Chondrocyte (in vitro differentiated cells): ENCODE measurements around the gene XRCC6. TPM values are rescaled to one million over a fixed set of nuclear protein-coding genes. Genes with fewer than 3 reads are reported as not detected.

Experiments used
- DNase-seq: peaks from one replicate; pipeline ENCODE4 v3.0.0; 2021; ENCODE audit warnings: mixed read lengths, low spot score
- H3K27ac Mint-ChIP-seq: one replicate; pipeline ENCODE4 v1.8.0; 2021; ENCODE audit warnings: mild to moderate bottlenecking, moderate library complexity, mixed read lengths; ENCODE audit not compliant: unreplicated experiment
- H3K27me3 Mint-ChIP-seq: 2 replicates; pipeline ENCODE4 v1.8.0; 2021; ENCODE audit warnings: low read depth, mixed read lengths
- H3K36me3 Mint-ChIP-seq: 2 replicates; pipeline ENCODE4 v1.8.0; 2021; ENCODE audit warnings: low read depth, mixed read lengths
- H3K4me1 Mint-ChIP-seq: 2 replicates; pipeline ENCODE4 v1.8.0; 2021; ENCODE audit warnings: low read depth, mild to moderate bottlenecking, mixed read lengths
- H3K4me3 Mint-ChIP-seq: one replicate; pipeline ENCODE4 v1.8.0; 2021; ENCODE audit warnings: mild to moderate bottlenecking, moderate library complexity, mixed read lengths; ENCODE audit not compliant: unreplicated experiment
- H3K9me3 Mint-ChIP-seq: 2 replicates; pipeline ENCODE4 v1.8.0; 2021; ENCODE audit warnings: low read depth, mixed read lengths
- total RNA-seq: library from RNA; stranded (reverse); gene quantifications from 3 replicates; pipeline ENCODE4 v1.2.1, GENCODE V29; 2021
- TF ChIP-seq, protein P1 (sequence below): fragments of 200-600 bp; sonication (generic); IDR thresholded peaks from 2 replicates; pipeline ENCODE4 v1.5.0; 2021; ENCODE audit warnings: antibody characterized with exemption, mild to moderate bottlenecking, moderate library complexity

The XRCC6 gene
- total RNA-seq, 1 donor from 2014 or later = 161 TPM

DNA sequence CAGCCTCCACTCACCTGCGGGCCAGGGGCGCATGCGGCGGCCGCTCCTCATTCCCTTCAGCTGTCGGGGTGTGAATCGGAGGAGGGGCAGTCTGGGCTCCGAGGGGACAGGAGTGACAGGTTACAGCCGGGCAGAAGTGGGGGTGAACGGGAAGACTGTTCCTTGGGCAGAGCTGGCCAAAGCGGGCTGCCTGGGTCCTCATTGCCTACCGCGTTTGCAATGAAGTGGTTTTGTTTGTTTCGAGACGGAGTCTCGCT is 78.9 kb downstream of the XRCC6 start:
- Mint-ChIP-seq H3K9me3 (no peaks in the 10 kb centered on the region), H3K27me3 (no peaks in the 10 kb centered on the region), H3K4me1 (no peaks in the 10 kb centered on the region), H3K4me3 (no peak overlapping the region), H3K36me3 (no peaks in the 10 kb centered on the region), H3K27ac (no peak overlapping the region)
- DNase-seq = no peak
- TF ChIP-seq, protein P1, sequence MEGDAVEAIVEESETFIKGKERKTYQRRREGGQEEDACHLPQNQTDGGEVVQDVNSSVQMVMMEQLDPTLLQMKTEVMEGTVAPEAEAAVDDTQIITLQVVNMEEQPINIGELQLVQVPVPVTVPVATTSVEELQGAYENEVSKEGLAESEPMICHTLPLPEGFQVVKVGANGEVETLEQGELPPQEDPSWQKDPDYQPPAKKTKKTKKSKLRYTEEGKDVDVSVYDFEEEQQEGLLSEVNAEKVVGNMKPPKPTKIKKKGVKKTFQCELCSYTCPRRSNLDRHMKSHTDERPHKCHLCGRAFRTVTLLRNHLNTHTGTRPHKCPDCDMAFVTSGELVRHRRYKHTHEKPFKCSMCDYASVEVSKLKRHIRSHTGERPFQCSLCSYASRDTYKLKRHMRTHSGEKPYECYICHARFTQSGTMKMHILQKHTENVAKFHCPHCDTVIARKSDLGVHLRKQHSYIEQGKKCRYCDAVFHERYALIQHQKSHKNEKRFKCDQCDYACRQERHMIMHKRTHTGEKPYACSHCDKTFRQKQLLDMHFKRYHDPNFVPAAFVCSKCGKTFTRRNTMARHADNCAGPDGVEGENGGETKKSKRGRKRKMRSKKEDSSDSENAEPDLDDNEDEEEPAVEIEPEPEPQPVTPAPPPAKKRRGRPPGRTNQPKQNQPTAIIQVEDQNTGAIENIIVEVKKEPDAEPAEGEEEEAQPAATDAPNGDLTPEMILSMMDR = no peak

DNA sequence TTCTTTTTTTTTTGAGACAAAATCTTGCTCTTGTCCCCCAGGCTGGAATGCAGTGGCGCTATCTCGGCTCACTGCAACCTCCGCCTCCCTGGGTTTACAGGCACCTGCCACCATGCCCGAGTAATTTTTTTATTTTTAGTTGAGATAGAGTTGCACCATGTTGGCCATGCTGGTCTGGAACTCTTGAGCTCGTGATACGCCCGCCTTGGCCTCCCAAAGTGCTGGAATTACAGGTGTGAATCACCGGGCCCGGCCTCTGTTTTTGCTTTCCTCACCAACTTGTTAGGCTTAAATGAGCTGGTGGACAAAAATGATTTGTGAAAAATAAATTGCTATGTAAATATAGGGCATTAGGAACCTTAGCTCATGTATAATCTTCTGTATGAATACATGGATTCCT is 81.7 kb downstream of the XRCC6 start:
- no peak overlapping the region for H3K4me3 Mint-ChIP-seq
- no peaks in the 10 kb centered on the region for H3K36me3 Mint-ChIP-seq
- TF ChIP-seq, protein P1 = no peak
- DNase-seq = no peak
- peaks cover 2% of the 10 kb centered on the region for H3K27me3 Mint-ChIP-seq
- H3K4me1 Mint-ChIP-seq = no peaks in the 10 kb centered on the region
- H3K9me3 Mint-ChIP-seq = no peaks in the 10 kb centered on the region
- no peak overlapping the region for H3K27ac Mint-ChIP-seq

DNA sequence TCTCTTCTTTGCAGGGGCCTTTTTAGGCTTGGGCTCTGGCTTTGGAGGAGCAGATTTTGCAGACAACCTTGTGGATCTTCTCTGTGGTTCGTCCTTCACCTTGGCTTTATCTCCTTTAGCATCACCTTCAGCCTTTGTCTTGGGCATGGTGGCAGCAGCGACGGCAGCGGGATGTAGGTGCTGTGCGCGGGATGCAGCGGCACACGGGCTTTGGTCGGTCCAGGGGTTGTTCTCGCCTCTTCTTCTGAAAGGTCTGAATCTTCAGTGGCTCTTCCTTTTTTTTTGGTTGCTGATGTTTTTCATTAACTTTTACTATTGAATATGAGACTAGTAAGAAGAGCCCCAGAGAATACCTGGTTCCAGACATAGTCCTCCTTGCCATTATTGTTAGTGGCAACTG is 88.2 kb downstream of the XRCC6 start:
- peaks cover 3% of the 10 kb centered on the region for H3K27me3 Mint-ChIP-seq
- no peak overlapping the region for H3K27ac Mint-ChIP-seq
- TF ChIP-seq, protein P1 = no peak
- no peak overlapping the region for H3K4me3 Mint-ChIP-seq
- H3K9me3 Mint-ChIP-seq = no peaks in the 10 kb centered on the region
- H3K36me3 Mint-ChIP-seq = no peaks in the 10 kb centered on the region
- no peak for DNase-seq
- H3K4me1 Mint-ChIP-seq = no peaks in the 10 kb centered on the region

DNA sequence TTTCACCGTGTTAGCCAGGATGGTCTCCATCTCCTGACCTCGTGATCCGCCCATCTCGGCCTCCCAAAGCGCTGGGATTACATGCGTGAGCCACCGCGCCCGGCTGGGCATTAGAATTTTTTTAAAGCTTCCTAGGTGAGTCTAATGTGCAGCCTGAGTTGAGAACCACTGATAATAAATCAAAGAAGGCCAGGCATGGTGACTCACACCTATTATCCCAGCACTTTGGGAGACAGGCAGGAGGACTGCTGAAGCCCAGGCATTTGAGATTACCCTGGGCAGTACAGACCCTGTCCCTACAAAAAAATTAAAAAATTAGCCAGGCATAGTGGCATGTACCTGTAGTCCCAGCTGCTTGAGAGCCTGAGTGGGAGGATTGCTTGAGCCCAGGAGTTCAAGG is 91.9 kb downstream of the XRCC6 start:
- TF ChIP-seq, protein P1 = no peak
- no peak for DNase-seq
- Mint-ChIP-seq H3K4me1 (no peaks in the 10 kb centered on the region), H3K27me3 (peaks cover 2% of the 10 kb centered on the region), H3K36me3 (no peaks in the 10 kb centered on the region), H3K4me3 (no peak overlapping the region), H3K27ac (no peak overlapping the region), H3K9me3 (no peaks in the 10 kb centered on the region)

Other genes starting within 250 kb of the XRCC6 start
- gene TEF, start 239.4 kb upstream of the XRCC6 start, total RNA-seq = 3.2 to 5.9 TPM (median 3.6 TPM) in 3 replicates
- gene TOB2, start 174.5 kb upstream of the XRCC6 start, total RNA-seq = 37.7 to 42.0 TPM (median 40.8 TPM) in 3 replicates
- 22.5 to 32.4 TPM (median 26.8 TPM) in 3 replicates for gene PHF5A, start 152.6 kb upstream of the XRCC6 start, total RNA-seq
- 60.9 to 85.6 TPM (median 62.4 TPM) in 3 replicates for gene ACO2, start 152.2 kb upstream of the XRCC6 start, total RNA-seq
- gene POLR3H, start 76.8 kb upstream of the XRCC6 start, total RNA-seq = 39.6 to 57.3 TPM (median 41.5 TPM) in 3 replicates
- gene CSDC2, start 60.3 kb upstream of the XRCC6 start, total RNA-seq = 12.7 to 21.7 TPM (median 20.9 TPM) in 3 replicates
- gene PMM1, start 31.5 kb upstream of the XRCC6 start, total RNA-seq = 39.3 to 48.2 TPM (median 47.1 TPM) in 3 replicates
- gene DESI1, start 252 bp upstream of the XRCC6 start, total RNA-seq = 29.5 to 33.9 TPM (median 29.8 TPM) in 3 replicates
- 88.8 to 111 TPM (median 89.5 TPM) in 3 replicates for gene SNU13, start 67.6 kb downstream of the XRCC6 start, total RNA-seq
- gene MEI1, start 78.2 kb downstream of the XRCC6 start, total RNA-seq = 0.40 to 0.85 TPM in 2 of 3 replicates, not detected in the other
- 6.6 to 10.1 TPM (median 7.0 TPM) in 3 replicates for gene CCDC134, start 179.4 kb downstream of the XRCC6 start, total RNA-seq
- gene SREBF2, start 211.8 kb downstream of the XRCC6 start, total RNA-seq = 91.3 to 106 TPM (median 100 TPM) in 3 replicates